Endothelial cell of umbilical vein (primary cell): Measurements from ENCODE around the gene TREH.

Experiments used
- CTCF ChIP-seq, 2 donors: IDR thresholded peaks; 1 replicate in 1 of 2; 2 replicates in 1 of 2; pipeline ENCODE4 v1.5.1; 2011; ENCODE audit warnings: low read length in 2 of 2, mild to moderate bottlenecking in 2 of 2, moderate library complexity in 2 of 2, control low read depth in 1 of 2, inconsistent platforms in 1 of 2, low read depth in 1 of 2; ENCODE audit not compliant: insufficient read depth in 1 of 2; ENCODE audit errors: extremely low read depth in 1 of 2
- EZH2 ChIP-seq: IDR thresholded peaks from 2 replicates; pipeline ENCODE4 v1.6.1; 2012; ENCODE audit warnings: borderline replicate concordance, low read depth, mild to moderate bottlenecking, moderate library complexity, low read length, inconsistent platforms; ENCODE audit not compliant: severe bottlenecking
- FOS ChIP-seq: IDR thresholded peaks from 2 replicates; pipeline ENCODE4 v1.6.1; 2011; ENCODE audit warnings: mild to moderate bottlenecking, low read length, moderate library complexity, borderline replicate concordance; ENCODE audit not compliant: insufficient read depth
- GATA2 ChIP-seq: IDR thresholded peaks from 2 replicates; pipeline ENCODE4 v1.7.0; 2011; ENCODE audit warnings: low read depth, mild to moderate bottlenecking, moderate library complexity, mixed read lengths, low read length; ENCODE audit not compliant: insufficient read length, insufficient read depth
- JUN ChIP-seq: IDR thresholded peaks from 2 replicates; pipeline ENCODE4 v1.6.1; 2011; ENCODE audit warnings: borderline replicate concordance, low read depth; ENCODE audit not compliant: insufficient read length, insufficient read depth
- MAX ChIP-seq: IDR thresholded peaks from 2 replicates; pipeline ENCODE4 v1.6.1; 2011; ENCODE audit not compliant: insufficient read depth, insufficient read length
- MYC ChIP-seq: IDR thresholded peaks from one replicate; pipeline ENCODE4 v1.6.1; 2011; ENCODE audit warnings: mild to moderate bottlenecking, low read depth, low read length
- POLR2A ChIP-seq: IDR thresholded peaks from 2 replicates; pipeline ENCODE4 v1.6.1; 2012; ENCODE audit warnings: low read depth, mild to moderate bottlenecking, control low read depth, low read length
- POLR2AphosphoS5 ChIP-seq: IDR thresholded peaks from 2 replicates; pipeline ENCODE4 v1.6.1; 2012; ENCODE audit warnings: low read depth, mild to moderate bottlenecking, control low read depth, low read length, moderate library complexity; ENCODE audit not compliant: insufficient read depth

GRCh38 chr11:118619444-118620197 lies 59.8 kb downstream of the TREH start:
- no peak for TF ChIP-seq CTCF (IDR thresholded peaks at IDR 0.05; ENCODE audit: extremely low read depth in 1 of 2, insufficient read depth in 1 of 2, low read depth in 1 of 2, low read length in 2 of 2)
- no peak for TF ChIP-seq POLR2A
- TF ChIP-seq FOS: peak; percentile 96
- no peak for TF ChIP-seq EZH2
- no peak for TF ChIP-seq MYC
- TF ChIP-seq POLR2AphosphoS5: peak; percentile 73
- peak; percentile 65 for TF ChIP-seq MAX
- peak; percentile 99 for TF ChIP-seq GATA2
- TF ChIP-seq JUN: peak; percentile 93
